Progenitor cell of endocrine pancreas (in vitro differentiated cells): ENCODE data around the gene C1orf167. TPM values are rescaled to one million over a fixed set of nuclear protein-coding genes. Genes with fewer than 3 reads are reported as not detected.
A peak's percentile ranks its signal among the peaks of the same experiment; 100 is the strongest.

Experiments used
- DNase-seq: peaks from one replicate; pipeline ENCODE4 v3.0.0; 2021; ENCODE audit warnings: low spot score; ENCODE audit not compliant: unreplicated experiment
- H3K27ac Mint-ChIP-seq: 2 replicates; pipeline ENCODE4 v1.8.0; 2021; ENCODE audit warnings: mild to moderate bottlenecking, moderate library complexity, mixed read lengths
- H3K27me3 Mint-ChIP-seq: 2 replicates; pipeline ENCODE4 v1.8.0; 2021; ENCODE audit warnings: mixed read lengths
- H3K36me3 Mint-ChIP-seq: 2 replicates; pipeline ENCODE4 v1.8.0; 2022; ENCODE audit warnings: mixed read lengths; ENCODE audit not compliant: insufficient read depth
- H3K4me1 Mint-ChIP-seq: 2 replicates; pipeline ENCODE4 v1.8.0; 2021; ENCODE audit warnings: low read depth, mixed read lengths
- H3K4me3 Mint-ChIP-seq: 2 replicates; pipeline ENCODE4 v1.8.0; 2021; ENCODE audit warnings: low read depth, mild to moderate bottlenecking, moderate library complexity, mixed read lengths
- H3K9me3 Mint-ChIP-seq: 2 replicates; pipeline ENCODE4 v1.8.0; 2021; ENCODE audit warnings: low read depth, mixed read lengths
- total RNA-seq: library from RNA; stranded (reverse); gene quantifications from 2 replicates; pipeline ENCODE4 v1.2.1, GENCODE V29; 2021
- TF ChIP-seq, protein P1 (sequence below): fragments of 200-600 bp; sonication (generic); IDR thresholded peaks from one replicate; pipeline ENCODE4 v1.5.0; 2021; ENCODE audit warnings: antibody characterized with exemption, mild to moderate bottlenecking; ENCODE audit not compliant: unreplicated experiment

C1orf167 gene
- total RNA-seq, 1 donor from 2014 or later, result not detected

DNA sequence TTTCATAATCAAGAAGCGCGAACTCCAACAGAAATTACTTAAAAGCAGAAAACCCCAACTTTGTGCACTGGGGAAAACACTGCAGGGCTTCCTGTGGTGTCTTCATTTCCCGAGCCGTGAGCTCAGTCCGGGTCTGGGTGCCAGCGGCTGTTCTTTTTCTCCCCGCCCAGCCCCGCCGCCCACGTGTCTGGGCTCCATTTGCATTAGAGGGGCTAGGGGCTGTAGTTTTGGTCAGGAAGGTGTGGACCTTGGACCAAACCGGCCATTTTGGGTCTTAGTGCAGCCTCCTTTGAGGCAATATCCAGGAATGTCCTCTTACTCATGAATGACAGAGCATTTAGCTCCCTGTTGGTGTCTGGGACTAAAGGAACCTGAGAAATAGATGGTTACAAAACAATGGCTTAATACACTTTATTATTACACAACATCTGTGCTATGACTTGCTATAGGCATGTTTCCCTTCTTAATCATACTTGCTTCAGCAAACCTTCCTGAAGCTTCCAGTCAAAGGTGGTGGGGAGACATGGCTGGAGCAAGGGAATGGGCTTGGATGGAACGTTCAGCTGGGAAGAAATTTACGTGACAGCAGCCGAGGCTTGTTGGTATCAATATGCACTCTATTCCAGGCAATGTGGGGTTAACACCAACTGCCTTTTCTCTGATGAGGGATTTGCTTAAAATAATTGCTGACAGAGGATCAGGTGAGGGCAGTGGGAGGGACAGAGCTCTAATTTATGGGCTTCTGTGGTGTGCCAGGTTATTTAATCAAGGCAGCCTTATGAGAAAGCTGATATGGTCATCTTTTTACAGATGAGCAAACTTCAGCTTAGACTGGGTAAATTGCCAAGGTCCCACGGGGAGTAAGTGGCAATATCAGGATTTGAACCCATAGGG lies 25.0 kb upstream of the C1orf167 start:
- no peak for DNase-seq
- Mint-ChIP-seq H3K4me1 (peaks cover 6% of the 10 kb centered on the region), H3K27me3 (no peaks in the 10 kb centered on the region), H3K9me3 (no peaks in the 10 kb centered on the region), H3K4me3 (peak overlapping the region; percentile 96), H3K27ac (peak overlapping the region; percentile 89), H3K36me3 (no peaks in the 10 kb centered on the region)
- TF ChIP-seq, protein P1, sequence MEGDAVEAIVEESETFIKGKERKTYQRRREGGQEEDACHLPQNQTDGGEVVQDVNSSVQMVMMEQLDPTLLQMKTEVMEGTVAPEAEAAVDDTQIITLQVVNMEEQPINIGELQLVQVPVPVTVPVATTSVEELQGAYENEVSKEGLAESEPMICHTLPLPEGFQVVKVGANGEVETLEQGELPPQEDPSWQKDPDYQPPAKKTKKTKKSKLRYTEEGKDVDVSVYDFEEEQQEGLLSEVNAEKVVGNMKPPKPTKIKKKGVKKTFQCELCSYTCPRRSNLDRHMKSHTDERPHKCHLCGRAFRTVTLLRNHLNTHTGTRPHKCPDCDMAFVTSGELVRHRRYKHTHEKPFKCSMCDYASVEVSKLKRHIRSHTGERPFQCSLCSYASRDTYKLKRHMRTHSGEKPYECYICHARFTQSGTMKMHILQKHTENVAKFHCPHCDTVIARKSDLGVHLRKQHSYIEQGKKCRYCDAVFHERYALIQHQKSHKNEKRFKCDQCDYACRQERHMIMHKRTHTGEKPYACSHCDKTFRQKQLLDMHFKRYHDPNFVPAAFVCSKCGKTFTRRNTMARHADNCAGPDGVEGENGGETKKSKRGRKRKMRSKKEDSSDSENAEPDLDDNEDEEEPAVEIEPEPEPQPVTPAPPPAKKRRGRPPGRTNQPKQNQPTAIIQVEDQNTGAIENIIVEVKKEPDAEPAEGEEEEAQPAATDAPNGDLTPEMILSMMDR, result no peak

DNA sequence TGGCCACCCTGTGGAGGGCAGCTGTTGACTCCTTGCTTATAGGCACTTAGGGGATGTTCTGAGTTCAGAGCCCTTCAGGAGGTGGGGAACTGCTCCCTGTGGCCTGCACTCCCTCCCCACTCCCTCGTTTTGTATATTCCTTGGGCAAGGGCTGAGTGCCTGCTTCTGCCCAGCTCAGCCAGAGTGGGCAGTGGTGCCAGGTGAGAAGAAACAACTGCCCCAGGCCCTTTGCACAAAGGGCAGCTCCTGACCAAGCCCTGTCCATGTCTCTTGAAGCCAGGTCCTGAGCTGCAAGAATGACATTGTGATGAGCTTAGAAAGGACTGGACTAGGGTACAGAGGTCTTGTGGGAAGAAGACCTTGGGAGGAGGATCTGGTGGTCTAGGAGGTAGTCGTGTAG lies 23.9 kb upstream of the C1orf167 start:
- no peak for DNase-seq
- Mint-ChIP-seq H3K36me3 (no peaks in the 10 kb centered on the region), H3K9me3 (no peaks in the 10 kb centered on the region), H3K27ac (no peak overlapping the region), H3K4me3 (no peak overlapping the region), H3K4me1 (peaks cover 6% of the 10 kb centered on the region), H3K27me3 (no peaks in the 10 kb centered on the region)
- TF ChIP-seq, protein P1, result no peak

DNA sequence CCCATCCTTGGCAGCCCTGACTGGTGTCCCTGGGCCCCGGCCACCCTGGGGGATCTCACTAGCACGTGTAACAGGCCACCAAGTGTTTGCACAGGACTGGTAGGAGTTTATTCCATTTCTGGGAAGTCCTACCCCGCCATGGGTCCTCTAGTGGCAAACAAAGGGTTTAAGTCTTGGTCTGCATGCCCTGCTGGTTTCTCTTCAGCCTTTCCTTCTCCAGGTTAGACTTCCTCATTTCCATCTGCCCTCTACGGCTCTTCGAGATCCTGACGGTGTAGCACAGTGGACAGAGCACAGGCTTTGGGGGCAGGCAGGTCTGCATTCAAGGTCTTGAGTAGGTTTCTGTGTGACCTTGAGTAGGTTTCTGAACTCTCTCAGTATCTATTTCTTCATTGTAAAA lies 23.2 kb upstream of the C1orf167 start:
- Mint-ChIP-seq H3K27me3 (no peaks in the 10 kb centered on the region), H3K27ac (no peak overlapping the region), H3K9me3 (no peaks in the 10 kb centered on the region), H3K36me3 (no peaks in the 10 kb centered on the region), H3K4me3 (no peak overlapping the region), H3K4me1 (peaks cover 6% of the 10 kb centered on the region)
- TF ChIP-seq, protein P1, result no peak
- DNase-seq, result no peak

DNA sequence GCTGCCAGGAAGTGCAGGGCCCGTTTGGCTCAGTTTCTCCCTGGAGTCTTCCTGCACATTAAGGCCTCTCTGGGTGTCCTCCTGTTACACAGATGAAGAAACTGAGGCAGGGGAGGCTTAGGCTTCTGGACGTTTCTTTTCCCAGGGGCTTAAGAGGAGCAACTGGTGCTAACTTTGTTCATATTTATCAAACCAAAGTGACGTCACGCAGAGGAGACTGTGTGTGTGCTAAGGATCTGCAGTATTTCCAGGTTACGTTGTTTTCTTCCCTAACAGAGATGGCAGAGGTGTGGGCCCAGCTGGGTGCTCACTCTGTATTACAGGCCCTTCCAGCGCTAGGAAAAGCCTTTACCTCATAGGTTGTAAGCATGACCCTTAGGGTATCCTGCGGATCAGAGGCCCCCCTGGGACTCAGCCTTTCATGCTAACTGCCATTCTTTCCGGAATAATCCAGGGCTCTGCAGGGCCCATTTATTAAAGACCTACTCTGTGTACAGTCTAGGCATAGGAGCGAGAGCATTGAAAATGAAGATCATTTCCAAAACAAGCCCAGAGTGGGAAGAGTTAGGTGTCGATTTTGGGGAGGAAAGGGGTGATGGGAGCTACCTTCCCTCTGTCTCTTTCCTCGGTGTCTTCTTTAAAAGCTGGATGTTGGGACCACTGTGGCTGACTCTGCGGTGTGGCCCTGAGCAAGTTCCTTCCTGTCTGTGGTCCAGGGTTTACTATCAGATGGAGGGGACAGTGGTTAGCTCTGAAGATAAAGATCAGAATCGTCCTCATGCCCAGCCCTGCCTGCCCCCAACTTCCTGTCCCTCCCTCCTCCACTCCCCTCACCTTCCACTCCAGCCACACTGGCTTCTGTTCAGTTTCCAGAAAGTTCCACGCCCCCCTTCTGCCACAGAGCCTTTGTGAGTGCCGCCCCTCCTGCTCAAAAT lies 21.5 kb upstream of the C1orf167 start:
- Mint-ChIP-seq H3K4me1 (peaks cover 6% of the 10 kb centered on the region), H3K27ac (no peak overlapping the region), H3K36me3 (no peaks in the 10 kb centered on the region), H3K9me3 (no peaks in the 10 kb centered on the region), H3K4me3 (no peak overlapping the region), H3K27me3 (no peaks in the 10 kb centered on the region)
- TF ChIP-seq, protein P1, result no peak
- no peak for DNase-seq

DNA sequence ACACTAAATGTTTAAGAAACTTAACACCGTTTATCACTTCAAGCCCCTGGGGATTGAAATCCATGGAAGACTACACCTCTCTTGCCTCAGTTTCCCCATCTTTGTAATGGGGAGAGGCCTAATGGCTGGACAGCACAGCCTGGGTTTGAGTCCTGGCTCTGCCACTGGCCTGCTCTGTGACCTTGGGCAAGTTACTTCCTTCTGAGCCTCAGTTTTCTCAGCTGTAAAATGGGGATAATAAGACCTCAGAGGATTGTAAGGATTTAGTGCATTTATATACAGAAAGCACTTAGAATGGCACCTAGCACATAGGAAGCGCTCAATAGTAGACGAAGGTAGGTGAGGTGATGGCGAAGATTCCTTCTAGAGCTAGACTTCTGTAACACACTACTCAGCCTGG lies 20.5 kb upstream of the C1orf167 start:
- Mint-ChIP-seq H3K27me3 (no peaks in the 10 kb centered on the region), H3K4me1 (peaks cover 6% of the 10 kb centered on the region), H3K27ac (no peak overlapping the region), H3K36me3 (peaks cover under 1% of the 10 kb centered on the region), H3K9me3 (no peaks in the 10 kb centered on the region), H3K4me3 (no peak overlapping the region)
- TF ChIP-seq, protein P1, result no peak
- DNase-seq, result no peak
